H7 (cell line): ENCODE data around the gene FAP. TPM values are rescaled to one million over a fixed set of nuclear protein-coding genes. Genes with fewer than 3 reads are reported as not detected.

Experiments used
- DNase-seq: peaks from one replicate; pipeline ENCODE4 v3.0.0; 2012
- H3K27me3 ChIP-seq: 2 replicates; pipeline ENCODE4 v1.6.0; 2011; ENCODE audit warnings: mild to moderate bottlenecking, low read length; ENCODE audit not compliant: control insufficient read depth, insufficient read depth
- H3K36me3 ChIP-seq: replicated peaks from 2 replicates; pipeline ENCODE4 v1.5.1; 2011; ENCODE audit warnings: low read length; ENCODE audit not compliant: control insufficient read depth, insufficient read depth
- H3K4me3 ChIP-seq: 2 replicates; pipeline ENCODE4 v1.5.1; 2011; ENCODE audit warnings: low read depth, mild to moderate bottlenecking, control low read depth, low read length, moderate library complexity; ENCODE audit not compliant: insufficient read depth
- total RNA-seq: library from RNA; depleted of rRNA; stranded (reverse); fragments of >200 nt; shearing (Covaris generic); gene quantifications from 2 replicates; pipeline ENCODE4 v1.2.3, GENCODE V29; 2014

Gene FAP
- total RNA-seq, 1 experiment from 2014 or later = not detected

DNA sequence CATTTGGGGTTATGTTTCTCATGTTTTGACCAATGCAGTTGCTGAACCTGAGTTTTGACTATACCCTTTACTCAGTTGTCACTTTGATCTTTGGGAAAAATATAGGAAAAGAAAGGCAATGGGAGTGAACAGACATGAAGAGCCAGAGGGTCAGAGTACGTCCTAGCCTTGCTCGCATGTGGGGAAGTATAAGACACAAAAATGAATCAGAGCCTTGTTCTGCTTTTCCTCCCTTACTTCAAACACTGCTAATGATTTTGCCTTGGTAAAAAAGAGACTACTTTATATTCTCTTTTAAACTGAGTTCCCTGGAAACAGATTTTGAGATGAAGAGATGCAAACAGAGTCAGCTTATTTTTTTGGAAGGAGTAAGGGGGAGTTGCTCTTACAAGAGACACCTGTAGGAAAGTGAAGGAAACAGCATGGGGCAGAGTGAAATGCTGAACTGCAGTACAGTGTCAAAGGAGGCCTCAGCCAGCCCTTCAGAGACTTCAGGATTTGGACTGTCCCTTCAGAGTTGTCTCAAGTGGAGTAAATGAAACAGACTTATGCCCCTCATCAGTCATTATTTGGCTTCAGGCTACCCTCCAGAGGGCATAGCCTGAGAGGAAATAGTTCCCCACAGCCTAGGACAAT lies 11.1 kb upstream of the FAP start:
- Histone ChIP-seq H3K36me3 (no peaks in the 10 kb centered on the region), H3K27me3 (no peaks in the 10 kb centered on the region), H3K4me3 (no peak overlapping the region)
- no peak for DNase-seq

DNA sequence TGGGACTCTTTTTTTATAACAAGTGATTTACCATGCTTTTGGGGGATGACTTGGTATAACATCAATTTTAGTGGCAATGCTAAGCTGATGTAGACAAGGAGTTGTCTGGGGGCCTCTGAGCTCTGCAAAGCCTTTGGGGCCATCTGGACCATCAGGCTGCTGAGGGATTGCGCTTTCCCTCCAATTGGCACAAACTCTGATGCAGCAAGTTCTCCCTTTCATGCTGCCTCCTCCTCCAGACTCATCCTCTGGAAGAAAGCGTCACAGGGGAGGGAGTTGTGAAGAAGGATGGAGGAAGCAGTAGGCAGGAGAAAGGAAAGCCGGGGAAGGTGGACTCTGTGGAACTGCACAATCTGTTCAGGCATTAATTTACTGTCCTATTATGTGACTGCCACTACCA lies 10.2 kb upstream of the FAP start:
- no peaks in the 10 kb centered on the region for H3K27me3 ChIP-seq
- H3K36me3 ChIP-seq = no peaks in the 10 kb centered on the region
- no peak overlapping the region for H3K4me3 ChIP-seq
- no peak for DNase-seq

DNA sequence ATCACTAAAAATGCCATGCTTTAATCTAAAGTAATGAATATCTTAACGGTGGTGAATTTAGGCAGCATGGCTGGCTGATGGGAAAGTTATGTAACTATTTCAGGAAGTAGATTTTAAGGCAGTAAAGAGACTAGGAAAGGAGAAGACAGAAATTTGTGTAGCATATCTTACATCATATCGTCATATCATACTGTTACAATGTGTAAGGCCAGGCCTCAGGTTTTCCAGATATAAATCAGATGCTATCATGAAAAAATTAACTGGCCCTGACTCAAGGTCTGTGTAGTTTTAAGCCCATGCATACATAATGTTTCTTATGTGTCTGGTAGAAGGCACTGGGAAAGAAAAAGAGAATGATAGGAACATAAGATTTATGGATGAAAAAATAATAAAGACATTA lies 8.9 kb upstream of the FAP start:
- DNase-seq = no peak
- H3K27me3 ChIP-seq = no peaks in the 10 kb centered on the region
- no peak overlapping the region for H3K4me3 ChIP-seq
- H3K36me3 ChIP-seq = no peaks in the 10 kb centered on the region

DNA sequence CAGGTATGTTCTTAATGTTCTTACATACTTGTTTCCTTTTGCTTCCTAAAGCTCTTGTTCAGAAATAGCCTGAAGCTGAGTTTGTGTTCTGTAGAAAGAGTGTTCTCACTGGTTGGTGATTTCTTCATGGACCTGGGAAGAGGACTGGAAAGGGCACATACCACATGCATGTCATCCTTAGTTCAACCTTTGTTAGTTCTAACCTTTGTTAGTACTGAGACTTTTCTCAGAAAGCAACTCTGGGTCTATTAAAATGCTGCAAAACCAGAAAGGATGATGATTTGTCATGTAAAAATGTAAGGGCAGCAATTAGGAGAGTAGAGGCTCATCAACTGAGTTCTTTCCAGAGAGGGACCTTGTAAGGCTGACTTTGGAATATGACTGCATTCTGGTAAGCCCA lies 2.5 kb upstream of the FAP start:
- no peaks in the 10 kb centered on the region for H3K36me3 ChIP-seq
- no peaks in the 10 kb centered on the region for H3K27me3 ChIP-seq
- DNase-seq = no peak
- no peak overlapping the region for H3K4me3 ChIP-seq

DNA sequence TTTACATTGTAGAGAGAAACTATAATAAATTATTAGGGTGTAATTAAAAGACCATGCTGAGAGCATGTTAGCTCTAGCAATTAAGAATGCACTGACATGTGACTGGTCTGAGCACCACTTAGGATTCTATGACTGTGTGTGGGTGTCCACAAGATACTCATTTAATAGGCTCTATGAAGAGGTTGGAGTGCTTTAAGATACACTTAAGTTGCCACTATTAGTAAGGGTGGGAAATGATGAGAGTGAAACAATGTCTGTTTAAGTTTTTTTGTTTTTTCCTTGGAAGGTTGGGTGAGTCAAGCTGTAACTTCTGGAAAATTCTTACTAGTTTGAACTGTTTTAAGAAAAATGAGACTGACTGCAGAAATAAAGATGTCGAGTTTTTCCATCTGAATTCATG lies 1.8 kb upstream of the FAP start:
- H3K4me3 ChIP-seq = no peak overlapping the region
- no peak for DNase-seq
- H3K27me3 ChIP-seq = no peaks in the 10 kb centered on the region
- no peaks in the 10 kb centered on the region for H3K36me3 ChIP-seq

DNA sequence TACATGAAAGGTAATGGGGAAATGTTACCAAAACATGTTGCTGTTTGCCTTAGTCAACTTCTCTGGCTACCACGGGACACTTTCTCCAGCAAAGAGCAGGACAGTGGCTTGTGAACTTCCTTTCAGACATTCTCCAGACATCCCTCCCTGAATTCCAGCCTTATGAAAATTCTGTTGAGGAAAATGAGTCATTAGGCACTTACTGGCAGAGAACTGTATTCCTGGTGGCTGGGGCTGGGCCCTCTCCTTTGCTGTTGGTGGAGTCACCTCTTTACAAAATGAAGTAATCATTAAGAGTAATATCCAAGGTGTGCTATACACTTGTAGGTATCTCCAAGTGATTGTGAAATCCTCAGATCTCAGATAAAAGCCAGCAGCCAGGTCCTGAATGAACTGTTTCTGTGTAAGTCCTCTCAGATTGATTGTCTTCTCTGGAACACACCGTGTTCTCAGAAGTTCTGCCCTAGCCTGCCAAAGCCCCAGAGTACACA lies 1.3 kb upstream of the FAP start:
- Histone ChIP-seq H3K27me3 (no peaks in the 10 kb centered on the region), H3K4me3 (no peak overlapping the region), H3K36me3 (no peaks in the 10 kb centered on the region)
- DNase-seq = no peak

DNA sequence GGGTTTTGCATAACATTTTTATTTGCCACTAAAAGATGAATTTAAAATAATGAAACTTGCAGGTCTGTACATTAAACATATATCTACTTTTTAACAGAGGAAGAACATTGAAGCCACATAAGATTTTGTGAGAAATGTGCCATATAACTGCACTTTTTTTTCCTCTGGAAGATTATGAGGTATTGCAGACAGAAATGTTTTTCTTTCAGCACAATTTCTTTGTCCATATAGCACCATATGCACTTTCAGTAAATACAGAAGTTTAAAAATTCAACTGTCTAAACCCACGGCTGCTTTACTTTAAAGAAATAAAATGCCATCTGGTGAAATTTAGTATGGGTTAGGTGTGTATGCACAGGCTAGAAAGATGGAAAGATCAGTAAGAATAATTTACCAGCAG lies 470 bp upstream of the FAP start:
- H3K4me3 ChIP-seq = no peak overlapping the region
- no peak for DNase-seq
- no peaks in the 10 kb centered on the region for H3K27me3 ChIP-seq
- no peaks in the 10 kb centered on the region for H3K36me3 ChIP-seq

DNA sequence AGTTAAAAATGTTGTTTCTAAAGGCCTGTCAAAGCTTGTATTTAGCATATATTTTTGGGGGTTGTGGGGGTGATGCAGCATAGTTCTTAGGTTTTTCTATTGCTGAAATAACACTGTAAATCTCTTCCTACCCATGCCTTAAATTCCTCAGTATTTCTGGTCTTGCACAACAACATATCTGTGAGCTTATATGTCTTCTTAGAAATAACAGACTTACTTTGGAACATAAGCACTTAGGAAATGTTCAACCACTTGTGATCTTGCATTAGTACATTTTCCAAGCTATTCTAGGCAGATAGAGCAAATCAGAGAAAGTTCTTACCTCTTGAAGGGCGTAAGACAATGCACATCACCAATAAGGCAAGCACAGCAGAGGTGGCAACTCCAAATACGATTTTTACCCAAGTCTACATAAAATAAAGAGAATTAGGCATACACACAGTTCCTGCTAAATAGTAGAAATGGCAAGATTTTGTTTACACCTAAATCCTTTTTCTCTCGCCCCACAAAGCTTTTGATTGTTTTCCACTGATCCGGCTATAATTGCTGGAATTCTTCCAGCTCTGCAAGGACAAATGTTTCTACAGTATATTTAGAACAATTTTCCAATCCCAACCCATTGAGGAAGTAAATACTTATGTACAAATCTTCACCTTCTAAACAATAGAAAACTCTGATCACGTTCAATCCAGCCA lies 512 bp downstream of the FAP start:
- no peaks in the 10 kb centered on the region for H3K27me3 ChIP-seq
- H3K36me3 ChIP-seq = no peaks in the 10 kb centered on the region
- DNase-seq = no peak
- no peak overlapping the region for H3K4me3 ChIP-seq

DNA sequence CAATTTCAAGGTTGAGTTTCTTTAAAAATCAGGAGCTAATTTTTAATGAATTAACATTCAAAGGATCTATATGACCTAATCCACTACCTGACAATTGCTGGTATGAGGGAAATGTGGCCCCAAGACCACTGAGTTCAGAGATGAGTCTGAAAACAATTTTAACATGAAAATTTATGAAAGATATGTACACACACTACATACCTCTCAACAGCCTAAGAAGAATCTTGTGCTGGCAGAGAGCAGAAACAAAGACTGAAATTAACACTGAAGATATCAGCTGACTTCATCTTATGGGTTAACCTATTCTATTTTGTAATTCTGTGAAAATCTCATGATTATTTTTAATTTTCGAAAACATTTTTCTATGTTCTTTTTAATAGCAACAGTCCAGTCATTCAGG lies 1.7 kb downstream of the FAP start:
- DNase-seq = no peak
- H3K27me3 ChIP-seq = no peaks in the 10 kb centered on the region
- no peak overlapping the region for H3K4me3 ChIP-seq
- no peaks in the 10 kb centered on the region for H3K36me3 ChIP-seq

DNA sequence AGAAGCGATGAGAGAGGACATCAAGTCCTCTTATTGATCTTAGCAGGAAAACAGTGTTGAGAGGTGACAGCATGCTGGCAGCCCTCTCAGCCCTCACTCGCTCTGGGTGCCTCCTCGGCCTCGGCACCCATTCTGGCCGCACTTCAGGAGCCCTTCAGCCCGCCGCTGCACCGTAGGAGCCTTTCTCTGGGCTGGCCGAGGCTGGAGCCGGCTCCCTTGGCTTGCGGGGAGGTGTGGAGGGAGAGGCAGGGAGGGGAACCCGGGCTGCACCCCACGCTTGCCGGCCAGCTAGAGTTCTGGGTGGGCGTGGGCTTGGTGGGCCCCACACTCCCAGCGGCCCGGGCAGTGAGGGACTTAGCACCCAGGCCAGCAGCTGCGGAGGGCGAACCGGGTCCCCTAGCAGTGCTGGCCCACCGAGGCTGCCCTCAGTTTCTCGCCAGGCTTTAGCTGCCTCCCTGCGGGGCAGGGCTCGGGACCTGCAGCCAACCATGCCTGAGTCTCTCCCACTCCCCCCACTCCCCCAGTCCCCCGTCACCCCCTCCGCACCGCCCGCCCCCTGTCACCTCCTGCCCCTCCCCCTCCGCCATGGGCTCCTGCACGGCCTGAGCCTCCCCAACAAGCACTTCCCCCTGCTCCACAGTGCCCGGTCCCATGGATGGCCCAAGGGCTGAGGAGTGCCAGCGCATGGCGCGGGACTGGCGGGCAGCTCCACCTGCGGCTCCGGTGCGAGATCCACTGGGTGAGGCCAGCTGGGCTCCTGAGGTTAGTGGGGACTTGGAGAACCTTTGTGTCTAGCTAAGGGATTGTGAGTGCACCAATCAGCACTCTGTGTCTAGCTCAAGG lies 8.4 kb downstream of the FAP start:
- H3K36me3 ChIP-seq = no peaks in the 10 kb centered on the region
- no peak overlapping the region for H3K4me3 ChIP-seq
- no peak for DNase-seq
- H3K27me3 ChIP-seq = no peaks in the 10 kb centered on the region

DNA sequence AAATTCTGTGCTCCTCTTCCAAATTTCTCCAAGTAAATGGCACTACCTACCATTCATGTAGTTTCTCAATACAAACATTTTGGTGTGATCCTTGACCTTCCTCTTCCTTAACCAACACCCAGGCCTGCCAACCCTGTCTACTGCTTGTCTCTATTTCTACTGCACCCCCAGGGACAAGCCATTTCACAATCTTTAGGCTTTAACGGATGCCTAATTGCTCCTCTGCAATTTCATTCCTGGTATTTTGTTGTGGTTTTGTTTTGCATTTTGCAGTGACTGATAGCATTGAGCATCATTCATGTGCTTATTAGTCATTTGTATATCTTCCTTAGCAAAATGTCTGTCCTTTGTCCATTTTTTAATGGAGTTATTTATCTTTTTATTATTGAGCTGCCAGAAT lies 10.0 kb downstream of the FAP start:
- H3K27me3 ChIP-seq = no peaks in the 10 kb centered on the region
- no peak for DNase-seq
- no peak overlapping the region for H3K4me3 ChIP-seq
- H3K36me3 ChIP-seq = no peaks in the 10 kb centered on the region

DNA sequence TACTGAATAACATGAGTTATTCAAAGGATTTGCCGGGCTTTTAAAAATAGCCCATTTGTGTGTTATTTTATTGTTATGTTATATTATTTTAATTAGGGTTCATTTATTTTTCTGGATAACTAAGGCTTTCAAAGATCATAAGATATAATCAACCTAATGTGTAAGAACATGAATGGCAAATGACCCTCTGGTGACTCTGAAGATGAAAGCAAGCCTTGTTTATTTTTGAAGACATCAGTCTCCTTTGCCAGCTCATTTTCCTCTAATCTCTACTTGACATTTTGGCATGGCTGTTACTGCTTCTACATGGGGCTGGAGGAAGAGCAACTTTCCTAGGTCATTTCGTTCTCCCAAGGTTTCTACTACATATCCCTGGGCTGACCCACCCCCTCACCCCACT lies 10.6 kb downstream of the FAP start:
- Histone ChIP-seq H3K4me3 (no peak overlapping the region), H3K36me3 (no peaks in the 10 kb centered on the region), H3K27me3 (no peaks in the 10 kb centered on the region)
- no peak for DNase-seq

DNA sequence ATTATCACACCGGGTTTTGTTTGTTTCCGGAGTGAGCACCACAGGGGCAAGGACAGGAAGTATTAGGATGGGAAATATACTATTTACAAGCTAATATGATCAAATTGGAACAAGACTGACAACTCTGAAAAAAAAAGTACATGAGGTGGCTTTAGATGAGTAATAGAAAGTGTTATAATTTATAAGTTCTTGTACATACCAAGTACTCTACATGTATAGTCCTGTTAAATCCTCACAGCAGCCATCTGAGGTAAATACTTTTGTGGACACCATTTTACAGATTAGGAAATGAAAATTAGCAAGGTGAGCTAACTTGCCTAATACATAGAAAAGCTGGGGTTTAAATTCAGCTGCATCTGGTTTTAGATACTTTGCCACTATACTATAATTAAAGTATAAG lies 11.2 kb downstream of the FAP start:
- no peak for DNase-seq
- Histone ChIP-seq H3K4me3 (no peak overlapping the region), H3K36me3 (no peaks in the 10 kb centered on the region), H3K27me3 (no peaks in the 10 kb centered on the region)

DNA sequence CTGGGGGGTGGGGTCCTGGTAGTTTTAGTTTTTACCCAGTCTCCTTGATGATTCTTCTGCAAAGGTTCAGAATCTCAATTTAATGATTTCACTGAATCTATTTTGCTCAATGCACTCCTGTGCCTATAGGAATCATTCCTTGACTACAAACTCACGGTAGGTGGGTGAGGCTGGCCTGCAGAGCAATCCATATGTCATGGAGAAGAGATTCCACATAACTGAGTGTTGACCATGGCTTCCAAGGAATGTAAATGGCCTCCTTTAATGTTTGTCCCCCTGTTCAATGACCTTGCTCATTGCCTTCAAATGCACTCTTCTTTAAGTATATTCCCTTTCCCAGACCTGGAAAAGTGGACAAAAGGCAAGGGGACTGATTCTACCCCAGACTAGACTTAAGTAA lies 12.5 kb downstream of the FAP start:
- DNase-seq = no peak
- Histone ChIP-seq H3K27me3 (no peaks in the 10 kb centered on the region), H3K36me3 (no peaks in the 10 kb centered on the region), H3K4me3 (no peak overlapping the region)

DNA sequence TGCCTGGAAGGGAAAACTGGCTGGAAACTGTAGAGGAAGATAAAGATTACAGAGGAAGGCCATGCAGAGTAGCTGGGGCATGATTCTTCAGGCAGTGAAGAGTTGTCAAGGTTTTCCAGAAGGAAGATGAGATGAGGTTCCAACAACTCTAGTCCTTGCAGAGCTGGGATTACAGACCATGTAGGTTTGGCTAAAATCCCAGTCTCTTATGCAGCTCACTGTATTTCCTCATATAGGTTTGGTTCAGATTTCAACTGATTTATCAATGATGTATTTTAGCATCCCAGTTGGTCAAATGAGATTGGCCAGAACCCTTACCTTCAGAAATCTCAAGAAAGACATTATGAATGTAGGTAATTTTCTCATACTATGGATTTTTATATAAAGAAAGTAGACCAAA lies 16.4 kb downstream of the FAP start:
- H3K36me3 ChIP-seq = no peaks in the 10 kb centered on the region
- no peak overlapping the region for H3K4me3 ChIP-seq
- H3K27me3 ChIP-seq = no peaks in the 10 kb centered on the region
- no peak for DNase-seq
